Stimulated activated naive CD8-positive, alpha-beta T cell treated with anti-CD3 and anti-CD28 coated beads, Interleukin-15, Interleukin-2, amounts not matched to agents 100 ng/mL and 50 ng/mL, for 24 hours (primary cell): ENCODE results near the gene PITPNM2.

Source experiments
- H3K27ac Mint-ChIP-seq: one replicate; pipeline ENCODE4 v1.8.0; 2021; ENCODE audit warnings: mild to moderate bottlenecking, mixed read lengths
- H3K27me3 Mint-ChIP-seq: one replicate; pipeline ENCODE4 v1.8.0; 2021; ENCODE audit warnings: mixed read lengths
- H3K36me3 Mint-ChIP-seq: one replicate; pipeline ENCODE4 v1.8.0; 2021; ENCODE audit warnings: low read depth, mixed read lengths
- H3K4me1 Mint-ChIP-seq: one replicate; pipeline ENCODE4 v1.8.0; 2021; ENCODE audit warnings: low read depth, mixed read lengths
- H3K4me3 Mint-ChIP-seq: one replicate; pipeline ENCODE4 v1.8.0; 2021; ENCODE audit warnings: mild to moderate bottlenecking, mixed read lengths
- H3K9me3 Mint-ChIP-seq: one replicate; pipeline ENCODE4 v1.8.0; 2021; ENCODE audit warnings: mixed read lengths

The PITPNM2 gene

GRCh38 chr12:123151457-123152454 lies 866 bp upstream of the PITPNM2 start:
- no peaks in the 10 kb centered on the region for H3K27me3 Mint-ChIP-seq
- peaks cover 31% of the 10 kb centered on the region for H3K4me1 Mint-ChIP-seq
- H3K4me3 Mint-ChIP-seq, result peak overlapping the region; percentile 82
- peak overlapping the region; percentile 86 for H3K27ac Mint-ChIP-seq
- no peaks in the 10 kb centered on the region for H3K9me3 Mint-ChIP-seq
- peaks cover 18% of the 10 kb centered on the region for H3K36me3 Mint-ChIP-seq

GRCh38 chr12:123150275-123150743 lies 581 bp downstream of the PITPNM2 start:
- Mint-ChIP-seq H3K27me3 (no peaks in the 10 kb centered on the region), H3K4me3 (peak overlapping the region; percentile 72), H3K4me1 (peaks cover 31% of the 10 kb centered on the region), H3K9me3 (no peaks in the 10 kb centered on the region), H3K36me3 (peaks cover 21% of the 10 kb centered on the region), H3K27ac (peak overlapping the region; percentile 79)

- Mint-ChIP-seq H3K4me3 (peak overlapping the region; percentile 72), H3K27ac (peak overlapping the region; percentile 79)
Measured at GRCh38 chr12:123149501-123150274, 1.2 kb downstream of the PITPNM2 start.

GRCh38 chr12:123149088-123149487 lies 1.8 kb downstream of the PITPNM2 start:
- H3K4me3 Mint-ChIP-seq, result peak overlapping the region; percentile 72

More at GRCh38 chr12:123149501-123150274, 1.2 kb downstream of the PITPNM2 start:
- Mint-ChIP-seq H3K36me3 (peaks cover 21% of the 10 kb centered on the region), H3K4me1 (peaks cover 31% of the 10 kb centered on the region), H3K27me3 (no peaks in the 10 kb centered on the region), H3K9me3 (no peaks in the 10 kb centered on the region)

GRCh38 chr12:123148655-123149054 lies 2.2 kb downstream of the PITPNM2 start:
- no peaks in the 10 kb centered on the region for H3K27me3 Mint-ChIP-seq
- H3K9me3 Mint-ChIP-seq, result no peaks in the 10 kb centered on the region
- H3K4me1 Mint-ChIP-seq, result peaks cover 35% of the 10 kb centered on the region
- peak overlapping the region; percentile 1 for H3K4me3 Mint-ChIP-seq
- H3K36me3 Mint-ChIP-seq, result peaks cover 16% of the 10 kb centered on the region
- no peak overlapping the region for H3K27ac Mint-ChIP-seq

More at GRCh38 chr12:123149088-123149487, 1.8 kb downstream of the PITPNM2 start:
- Mint-ChIP-seq H3K4me1 (peaks cover 33% of the 10 kb centered on the region), H3K27me3 (no peaks in the 10 kb centered on the region), H3K9me3 (no peaks in the 10 kb centered on the region), H3K36me3 (peaks cover 16% of the 10 kb centered on the region), H3K27ac (peak overlapping the region; percentile 79)

GRCh38 chr12:123148223-123148622 lies 2.7 kb downstream of the PITPNM2 start:
- Mint-ChIP-seq H3K9me3 (no peaks in the 10 kb centered on the region), H3K27ac (no peak overlapping the region), H3K36me3 (peaks cover 14% of the 10 kb centered on the region), H3K4me3 (no peak overlapping the region), H3K4me1 (peaks cover 36% of the 10 kb centered on the region), H3K27me3 (no peaks in the 10 kb centered on the region)

GRCh38 chr12:123145211-123145610 lies 5.7 kb downstream of the PITPNM2 start:
- Mint-ChIP-seq H3K4me3 (no peak overlapping the region), H3K36me3 (peaks cover 4% of the 10 kb centered on the region), H3K27me3 (no peaks in the 10 kb centered on the region), H3K9me3 (no peaks in the 10 kb centered on the region), H3K27ac (no peak overlapping the region), H3K4me1 (peaks cover 51% of the 10 kb centered on the region)

- Mint-ChIP-seq H3K27ac (no peak overlapping the region), H3K36me3 (peaks cover 4% of the 10 kb centered on the region), H3K9me3 (no peaks in the 10 kb centered on the region), H3K27me3 (no peaks in the 10 kb centered on the region), H3K4me3 (no peak overlapping the region), H3K4me1 (peaks cover 50% of the 10 kb centered on the region)
Measured at GRCh38 chr12:123143736-123144461, 7.0 kb downstream of the PITPNM2 start.

- Mint-ChIP-seq H3K9me3 (no peaks in the 10 kb centered on the region), H3K27me3 (no peaks in the 10 kb centered on the region), H3K4me3 (no peak overlapping the region), H3K27ac (no peak overlapping the region), H3K4me1 (peaks cover 44% of the 10 kb centered on the region), H3K36me3 (peaks cover 4% of the 10 kb centered on the region)
Measured at GRCh38 chr12:123142921-123143735, 7.8 kb downstream of the PITPNM2 start.

- Mint-ChIP-seq H3K27ac (no peak overlapping the region), H3K36me3 (peaks cover 4% of the 10 kb centered on the region), H3K4me1 (peaks cover 42% of the 10 kb centered on the region), H3K27me3 (no peaks in the 10 kb centered on the region), H3K4me3 (no peak overlapping the region), H3K9me3 (no peaks in the 10 kb centered on the region)
Measured at GRCh38 chr12:123142518-123142840, 8.4 kb downstream of the PITPNM2 start.

GRCh38 chr12:123141615-123142517 lies 9.0 kb downstream of the PITPNM2 start:
- Mint-ChIP-seq H3K4me3 (no peak overlapping the region), H3K4me1 (peaks cover 42% of the 10 kb centered on the region), H3K27ac (no peak overlapping the region), H3K27me3 (no peaks in the 10 kb centered on the region), H3K36me3 (peaks cover 4% of the 10 kb centered on the region), H3K9me3 (no peaks in the 10 kb centered on the region)

GRCh38 chr12:123140676-123141614 lies 9.9 kb downstream of the PITPNM2 start:
- Mint-ChIP-seq H3K9me3 (no peaks in the 10 kb centered on the region), H3K27ac (no peak overlapping the region), H3K36me3 (peaks cover 6% of the 10 kb centered on the region), H3K4me3 (no peak overlapping the region), H3K27me3 (no peaks in the 10 kb centered on the region), H3K4me1 (peaks cover 42% of the 10 kb centered on the region)
